Activated naive CD4-positive, alpha-beta T cell treated with anti-CD3 and anti-CD28 coated beads, Interleukin-2, amount 10 ng/mL, durations not matched to agents 5 hours and 36 hours (primary cell): Measurements from ENCODE around the gene GALNT18. TPM values are rescaled to one million over a fixed set of nuclear protein-coding genes. Genes with fewer than 3 reads are reported as not detected.

ENCODE experiments used
- microRNA-seq: library from miRNA; unstranded; fragments of <30 nt; microRNA quantifications from one replicate; pipeline ENCODE4 v1.2.0, GENCODE V29; 2022; ENCODE audit warnings: borderline microRNAs expressed, borderline replicate concordance
- total RNA-seq, 2 experiments: library from RNA; stranded (reverse); gene quantifications; one replicate each; pipeline ENCODE4 v1.2.3, GENCODE V29; 2021

The GALNT18 gene
- under 1 TPM; 0.88 to 0.99 TPM for total RNA-seq

GRCh38 chr11:11621573-11622339 is at the start of gene GALNT18:
Gene GALNT18, minus strand, starts transcription at chr11:11622005.

GRCh38 chr11:11352878-11353277 is 268.9 kb downstream of the GALNT18 start, which contains the start of gene CSNK2A3:
Gene CSNK2A3, minus strand, starts transcription at chr11:11353250. Its CDS starts 131 bp downstream, at chr11:11353119.

Small RNA genes lying within 50 kb of the gene (microRNA-seq; reads per million reads assigned to microRNA genes)
- gene MIR4299: not detected

Other genes starting within 250 kb of the GALNT18 start
- 10 to 100 TPM; 35.7 to 38.3 TPM for gene USP47, start 220.0 kb upstream of the GALNT18 start, total RNA-seq